ENCODE results near the gene ABCC6. TPM values are rescaled to one million over a fixed set of nuclear protein-coding genes. Genes with fewer than 3 reads are reported as not detected.

The ABCC6 gene
- total RNA-seq, 1 experiment from 2014 or later, result not detected

DNA sequence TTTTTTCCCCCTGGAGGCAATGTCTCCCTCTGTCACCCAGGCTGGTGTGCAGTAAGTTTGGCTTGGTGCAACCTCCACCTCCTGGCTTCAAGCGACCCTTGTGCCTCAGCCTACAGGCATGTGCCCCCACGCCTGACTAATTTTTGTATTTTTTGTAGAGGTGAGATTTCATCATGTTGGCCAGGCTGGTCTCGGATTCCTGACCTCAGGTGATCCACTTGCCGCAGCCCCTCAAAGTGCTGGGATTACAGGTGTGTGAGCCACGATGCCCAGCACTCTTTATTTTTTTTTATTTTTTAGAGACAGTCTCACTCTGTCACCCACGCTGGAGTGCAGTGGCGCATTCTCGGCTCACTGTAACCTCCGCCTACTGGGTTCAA is 113.2 kb downstream of the ABCC6 start:
- DNase-seq (ENCODE audit: low spot score), result no peak
- POLR2A ChIA-PET (ENCODE audit: low non-redundant PET), result no interaction called here
- CTCF ChIA-PET, result no interaction called here
- Histone ChIP-seq H3K36me3 (ENCODE audit: insufficient read depth, low read length, poor library complexity, severe bottlenecking) (peaks cover 7% of the 10 kb centered on the region), H3K4me3 (ENCODE audit: low read depth, low read length, poor library complexity, severe bottlenecking) (no peak overlapping the region), H3K4me1 (ENCODE audit: insufficient read depth, low read length, poor library complexity, severe bottlenecking) (no peaks in the 10 kb centered on the region), H3K27ac (ENCODE audit: low read depth, low read length, poor library complexity, severe bottlenecking) (no peak overlapping the region), H3K27me3 (replicated peaks; ENCODE audit: insufficient read depth, low read depth, low read length, poor library complexity) (no peaks in the 10 kb centered on the region), H3K9me3 (ENCODE audit: low read depth, low read length, poor library complexity, severe bottlenecking) (no peaks in the 10 kb centered on the region)
- intact Hi-C loops (cut with micrococcal nuclease; ENCODE audit: unreplicated experiment), result no loop called here
- TF ChIP-seq EZH2 (IDR thresholded peaks at IDR 0.05; ENCODE audit: borderline replicate concordance, low read depth, low read length, poor library complexity, severe bottlenecking), result no peak
- TF ChIP-seq, protein P1, sequence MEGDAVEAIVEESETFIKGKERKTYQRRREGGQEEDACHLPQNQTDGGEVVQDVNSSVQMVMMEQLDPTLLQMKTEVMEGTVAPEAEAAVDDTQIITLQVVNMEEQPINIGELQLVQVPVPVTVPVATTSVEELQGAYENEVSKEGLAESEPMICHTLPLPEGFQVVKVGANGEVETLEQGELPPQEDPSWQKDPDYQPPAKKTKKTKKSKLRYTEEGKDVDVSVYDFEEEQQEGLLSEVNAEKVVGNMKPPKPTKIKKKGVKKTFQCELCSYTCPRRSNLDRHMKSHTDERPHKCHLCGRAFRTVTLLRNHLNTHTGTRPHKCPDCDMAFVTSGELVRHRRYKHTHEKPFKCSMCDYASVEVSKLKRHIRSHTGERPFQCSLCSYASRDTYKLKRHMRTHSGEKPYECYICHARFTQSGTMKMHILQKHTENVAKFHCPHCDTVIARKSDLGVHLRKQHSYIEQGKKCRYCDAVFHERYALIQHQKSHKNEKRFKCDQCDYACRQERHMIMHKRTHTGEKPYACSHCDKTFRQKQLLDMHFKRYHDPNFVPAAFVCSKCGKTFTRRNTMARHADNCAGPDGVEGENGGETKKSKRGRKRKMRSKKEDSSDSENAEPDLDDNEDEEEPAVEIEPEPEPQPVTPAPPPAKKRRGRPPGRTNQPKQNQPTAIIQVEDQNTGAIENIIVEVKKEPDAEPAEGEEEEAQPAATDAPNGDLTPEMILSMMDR (conservative IDR thresholded peaks at IDR 0.05; ENCODE audit: low read depth, low read length), result no peak
- no TSS peak for BruUV-seq (replicated peaks)

DNA sequence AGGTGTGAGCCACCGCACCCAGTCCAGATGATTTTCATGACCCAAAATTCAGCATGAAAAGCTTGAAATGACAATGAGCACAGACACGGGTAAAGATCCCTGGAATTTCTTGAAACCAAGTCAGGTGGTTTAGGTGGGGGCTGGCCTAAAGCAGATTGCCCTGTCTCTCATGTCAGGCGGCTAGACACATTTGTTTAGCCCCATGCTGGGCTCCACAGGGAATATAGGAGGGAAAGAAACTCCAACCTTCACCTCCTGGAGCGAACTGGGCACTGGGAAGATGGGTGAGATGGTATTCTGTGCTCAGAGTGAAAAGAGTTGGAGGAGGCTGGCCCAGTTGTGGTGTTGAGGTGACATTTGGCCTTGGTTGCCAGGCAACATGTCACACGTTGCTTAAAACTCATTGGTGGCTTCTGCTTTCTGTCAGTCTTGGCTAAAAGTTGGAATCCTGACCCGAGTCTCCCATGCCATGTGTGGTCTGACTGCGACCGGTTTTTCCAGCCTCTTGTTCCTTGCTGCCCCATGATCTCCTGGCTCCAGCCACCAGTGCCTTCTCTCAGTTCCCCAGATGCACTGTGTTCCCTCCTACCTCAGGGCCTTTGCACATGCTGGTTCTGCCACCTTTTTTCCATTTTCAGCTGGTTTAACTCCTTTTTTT is 113.7 kb downstream of the ABCC6 start:
- no TSS peak for BruUV-seq (replicated peaks)

GRCh38 chr16:16108759-16109158 is 114.5 kb downstream of the ABCC6 start:
- Histone ChIP-seq H3K36me3 (ENCODE audit: insufficient read depth, low read length, poor library complexity, severe bottlenecking) (peaks cover 8% of the 10 kb centered on the region), H3K9me3 (ENCODE audit: low read depth, low read length, poor library complexity, severe bottlenecking) (no peaks in the 10 kb centered on the region), H3K4me1 (ENCODE audit: insufficient read depth, low read length, poor library complexity, severe bottlenecking) (no peaks in the 10 kb centered on the region), H3K27me3 (replicated peaks; ENCODE audit: insufficient read depth, low read depth, low read length, poor library complexity) (no peaks in the 10 kb centered on the region), H3K4me3 (ENCODE audit: low read depth, low read length, poor library complexity, severe bottlenecking) (no peak overlapping the region), H3K27ac (ENCODE audit: low read depth, low read length, poor library complexity, severe bottlenecking) (no peak overlapping the region)
- CTCF ChIA-PET, result no interaction called here
- DNase-seq (ENCODE audit: low spot score), result no peak
- POLR2A ChIA-PET (ENCODE audit: low non-redundant PET), result no interaction called here
- intact Hi-C loops (cut with micrococcal nuclease; ENCODE audit: unreplicated experiment), result no loop called here
- BruUV-seq (replicated peaks), result no TSS peak
- TF ChIP-seq, protein P1 (conservative IDR thresholded peaks at IDR 0.05; ENCODE audit: low read depth, low read length), result no peak
- TF ChIP-seq EZH2 (IDR thresholded peaks at IDR 0.05; ENCODE audit: borderline replicate concordance, low read depth, low read length, poor library complexity, severe bottlenecking), result no peak

More for the DNA sequence above, 113.7 kb downstream of the ABCC6 start:
- Histone ChIP-seq H3K9me3 (ENCODE audit: low read depth, low read length, poor library complexity, severe bottlenecking) (no peaks in the 10 kb centered on the region), H3K27me3 (replicated peaks; ENCODE audit: insufficient read depth, low read depth, low read length, poor library complexity) (no peaks in the 10 kb centered on the region), H3K4me1 (ENCODE audit: insufficient read depth, low read length, poor library complexity, severe bottlenecking) (no peaks in the 10 kb centered on the region), H3K36me3 (ENCODE audit: insufficient read depth, low read length, poor library complexity, severe bottlenecking) (peaks cover 7% of the 10 kb centered on the region), H3K27ac (ENCODE audit: low read depth, low read length, poor library complexity, severe bottlenecking) (no peak overlapping the region), H3K4me3 (ENCODE audit: low read depth, low read length, poor library complexity, severe bottlenecking) (no peak overlapping the region)
- ChIA-PET POLR2A (ENCODE audit: low non-redundant PET) (no interaction called here), CTCF (no interaction called here)
- intact Hi-C loops (cut with micrococcal nuclease; ENCODE audit: unreplicated experiment), result no loop called here
- no peak for DNase-seq (ENCODE audit: low spot score)
- TF ChIP-seq, protein P1 (conservative IDR thresholded peaks at IDR 0.05; ENCODE audit: low read depth, low read length), result no peak
- TF ChIP-seq EZH2 (IDR thresholded peaks at IDR 0.05; ENCODE audit: borderline replicate concordance, low read depth, low read length, poor library complexity, severe bottlenecking), result no peak
